ENCODE data around the gene FANCI.

Gene FANCI

DNA sequence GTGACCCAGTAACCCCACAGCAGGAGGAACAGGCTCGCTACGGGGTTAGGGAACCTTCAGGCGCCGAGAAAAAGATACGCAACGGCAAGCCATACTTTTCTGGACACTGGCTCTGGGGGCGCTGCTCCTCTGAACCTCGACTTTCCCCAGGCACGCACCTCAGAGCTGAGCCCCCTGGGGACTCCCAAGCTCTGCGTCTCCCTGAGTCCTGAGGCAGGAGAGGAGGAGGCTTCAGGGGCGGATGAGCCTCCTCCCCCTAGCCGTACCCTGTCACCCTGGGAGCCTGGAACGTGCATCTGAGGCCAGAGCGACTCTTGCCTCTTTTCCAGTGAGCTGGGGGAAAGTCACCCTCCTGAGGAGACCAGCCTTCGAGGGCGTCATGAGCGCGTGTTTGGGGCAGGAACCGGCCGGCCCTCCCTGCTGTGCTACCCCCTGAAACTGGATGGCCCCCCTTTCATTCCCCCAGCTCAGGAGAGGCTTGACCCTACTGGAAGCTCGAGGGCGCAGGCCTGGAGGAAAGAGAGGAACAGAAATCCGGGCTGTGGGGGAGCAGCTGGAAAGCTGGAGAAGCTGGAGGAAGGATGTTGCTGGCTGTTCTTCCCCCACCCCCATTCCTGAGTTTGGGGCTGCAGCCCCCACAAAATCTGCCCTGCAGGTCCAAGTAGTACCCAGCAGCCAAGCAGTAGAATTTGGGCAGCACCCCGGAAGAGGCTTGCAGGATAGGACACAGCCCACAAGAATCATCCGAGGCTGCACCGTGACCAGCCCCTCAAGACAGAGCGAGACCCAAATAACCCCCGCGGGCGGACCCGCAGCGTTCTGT lies 115.9 kb downstream of the FANCI start:
- Histone ChIP-seq H3K4me3 (ENCODE audit: low read depth in 1 of 2, low read length in 2 of 2) (no peak overlapping the region), H3K36me3 (ENCODE audit: insufficient read depth, low read length) (no peaks in the 10 kb centered on the region), H3K4me1 (ENCODE audit: insufficient read depth, low read length) (peaks cover 11% of the 10 kb centered on the region), H2AFZ (ENCODE audit: low read depth, low read length) (no peak overlapping the region), H3K27me3 (ENCODE audit: insufficient read depth, low read length, poor library complexity) (peaks cover 9% of the 10 kb centered on the region), H3K9me3 (ENCODE audit: insufficient read depth, low read length, severe bottlenecking) (no peaks in the 10 kb centered on the region), H3K27ac (ENCODE audit: low read length) (no peak overlapping the region), H3K79me2 (ENCODE audit: insufficient read depth, low read length) (no peaks in the 10 kb centered on the region), H3K4me2 (ENCODE audit: insufficient read depth, low read length) (no peak overlapping the region), H3K9ac (ENCODE audit: low read depth, low read length) (no peak overlapping the region), H4K20me1 (ENCODE audit: insufficient read depth, low read length) (no peaks in the 10 kb centered on the region)
- DNase-seq (no peak), ATAC-seq (ENCODE audit: insufficient read depth, low read depth) (no peak)
- TF ChIP-seq CTCF (IDR thresholded peaks at IDR 0.05; ENCODE audit: borderline replicate concordance, extremely low read depth, low read length, poor library complexity, severe bottlenecking) (no peak), EZH2 (IDR thresholded peaks at IDR 0.05; ENCODE audit: borderline replicate concordance, low read depth, low read length, severe bottlenecking) (no peak)

DNA sequence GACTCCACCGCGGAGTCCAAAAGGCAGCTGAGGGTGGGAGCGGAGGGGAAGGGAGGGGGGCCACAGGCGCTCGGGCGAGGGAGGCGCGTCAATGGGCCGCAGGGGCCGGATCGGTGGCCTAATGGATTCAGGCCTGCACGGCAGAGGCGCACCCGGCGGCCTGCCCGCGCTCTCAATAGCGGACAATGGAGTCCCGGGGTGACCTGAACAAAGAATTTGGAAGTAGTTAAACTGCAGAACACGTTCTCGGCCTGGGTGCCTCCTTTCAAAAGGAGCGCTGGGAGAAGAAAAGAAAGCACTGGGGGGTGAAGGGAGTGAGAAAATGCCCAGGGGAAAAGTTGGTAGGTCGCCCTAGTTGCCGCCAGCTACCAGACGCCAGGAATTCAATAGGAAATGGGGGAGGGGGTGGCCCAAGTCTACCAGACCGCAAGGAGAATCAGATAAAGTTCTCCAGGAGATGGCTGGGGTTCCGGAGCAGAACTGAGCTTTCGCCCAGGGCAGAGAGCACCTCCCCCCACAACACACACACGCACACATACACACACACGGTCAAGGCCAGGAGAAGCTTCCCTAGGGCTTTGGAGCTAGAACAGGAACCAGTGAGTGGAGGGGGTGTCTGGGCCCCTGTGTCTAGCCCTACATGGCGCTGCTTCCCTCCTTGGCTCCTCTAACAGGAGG lies 116.7 kb downstream of the FANCI start:
- no peaks in the 10 kb centered on the region for H4K20me1 ChIP-seq (ENCODE audit: insufficient read depth, low read length)
- peaks cover 11% of the 10 kb centered on the region for H3K4me1 ChIP-seq (ENCODE audit: insufficient read depth, low read length)
- H3K9ac ChIP-seq (ENCODE audit: low read depth, low read length) = no peak overlapping the region
- ATAC-seq (ENCODE audit: insufficient read depth, low read depth) (no peak), DNase-seq (no peak)
- H3K9me3 ChIP-seq (ENCODE audit: insufficient read depth, low read length, severe bottlenecking) = no peaks in the 10 kb centered on the region
- no peaks in the 10 kb centered on the region for H3K36me3 ChIP-seq (ENCODE audit: insufficient read depth, low read length)
- H3K4me3 ChIP-seq (ENCODE audit: low read depth in 1 of 2, low read length in 2 of 2) = no peak overlapping the region
- no peak overlapping the region for H3K27ac ChIP-seq (ENCODE audit: low read length)
- H2AFZ ChIP-seq (ENCODE audit: low read depth, low read length) = no peak overlapping the region
- no peaks in the 10 kb centered on the region for H3K79me2 ChIP-seq (ENCODE audit: insufficient read depth, low read length)
- peaks cover 8% of the 10 kb centered on the region for H3K27me3 ChIP-seq (ENCODE audit: insufficient read depth, low read length, poor library complexity)
- H3K4me2 ChIP-seq (ENCODE audit: insufficient read depth, low read length) = no peak overlapping the region
- TF ChIP-seq EZH2 (IDR thresholded peaks at IDR 0.05; ENCODE audit: borderline replicate concordance, low read depth, low read length, severe bottlenecking) = no peak
- TF ChIP-seq CTCF (IDR thresholded peaks at IDR 0.05; ENCODE audit: borderline replicate concordance, extremely low read depth, low read length, poor library complexity, severe bottlenecking) = no peak

DNA sequence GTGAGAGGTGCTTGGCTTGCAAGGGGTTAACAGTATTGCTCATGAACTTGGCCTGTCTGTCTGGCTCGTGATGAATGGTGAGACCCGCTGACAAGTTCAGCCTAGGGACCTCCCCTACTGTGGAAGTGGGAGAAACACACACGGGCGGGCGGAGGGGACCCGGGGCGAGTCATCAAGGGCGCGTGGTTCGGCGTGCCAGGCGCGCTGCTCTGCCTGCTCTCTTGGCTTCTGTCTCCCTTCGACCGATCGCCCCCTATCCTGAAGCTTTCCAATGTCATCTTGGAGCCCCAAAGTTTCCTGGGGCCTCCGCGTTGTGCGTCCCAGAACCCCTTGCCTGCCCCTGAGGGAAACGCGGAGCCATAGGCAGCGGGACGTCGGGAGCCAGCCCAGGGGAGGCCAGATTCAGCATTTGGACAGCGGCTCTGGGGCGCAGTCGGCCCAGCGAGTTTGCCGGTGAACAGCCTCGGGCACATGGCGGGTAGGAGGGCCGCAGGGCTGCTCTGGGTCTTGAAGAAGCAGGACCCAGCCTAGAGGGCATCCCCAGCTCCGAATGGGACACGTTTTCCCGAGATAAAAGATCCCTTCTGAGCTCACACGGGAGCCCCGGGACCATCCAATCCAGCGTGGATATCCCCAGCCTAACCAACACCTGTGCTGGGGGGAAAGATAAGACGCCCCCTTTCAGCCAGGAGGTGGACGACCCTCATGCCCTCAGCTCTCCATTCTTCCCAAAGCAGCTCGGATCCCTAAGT lies 117.8 kb downstream of the FANCI start:
- Histone ChIP-seq H2AFZ (ENCODE audit: low read depth, low read length) (no peak overlapping the region), H3K9ac (ENCODE audit: low read depth, low read length) (no peak overlapping the region), H3K4me1 (ENCODE audit: insufficient read depth, low read length) (peaks cover 11% of the 10 kb centered on the region), H3K27ac (ENCODE audit: low read length) (no peak overlapping the region), H4K20me1 (ENCODE audit: insufficient read depth, low read length) (0 out of 2 replicates have a peak, but pooled peaks cover 1% of the 10 kb centered on the region), H3K4me2 (ENCODE audit: insufficient read depth, low read length) (no peak overlapping the region), H3K27me3 (ENCODE audit: insufficient read depth, low read length, poor library complexity) (peaks cover 9% of the 10 kb centered on the region), H3K79me2 (ENCODE audit: insufficient read depth, low read length) (no peaks in the 10 kb centered on the region), H3K4me3 (ENCODE audit: low read depth in 1 of 2, low read length in 2 of 2) (no peak overlapping the region), H3K9me3 (ENCODE audit: insufficient read depth, low read length, severe bottlenecking) (no peaks in the 10 kb centered on the region), H3K36me3 (ENCODE audit: insufficient read depth, low read length) (no peaks in the 10 kb centered on the region)
- ATAC-seq (ENCODE audit: insufficient read depth, low read depth) = peak; percentile 62; the same call in 2 of the 3 replicates
- peak; percentile 52 for DNase-seq
- TF ChIP-seq EZH2 (IDR thresholded peaks at IDR 0.05; ENCODE audit: borderline replicate concordance, low read depth, low read length, severe bottlenecking) (no peak), CTCF (IDR thresholded peaks at IDR 0.05; ENCODE audit: borderline replicate concordance, extremely low read depth, low read length, poor library complexity, severe bottlenecking) (no peak)

Data from DND-41 (cell line).